ENCODE results near the gene HHIP. TPM values are rescaled to one million over a fixed set of nuclear protein-coding genes. Genes with fewer than 3 reads are reported as not detected.

Gene HHIP
- total RNA-seq, 4 donors from 2014 or later = 0.25 to 0.70 (median 0.28) TPM

GRCh38 chr4:144734522-144734921, 88.6 kb downstream of the HHIP start:
- no peak for DNase-seq
- Histone ChIP-seq H3K27me3 (no peaks in the 10 kb centered on the region), H3K27ac (no peak overlapping the region), H3K36me3 (no peaks in the 10 kb centered on the region), H3K4me3 (no peak overlapping the region), H3K4me1 (no peaks in the 10 kb centered on the region), H3K9me3 (no peaks in the 10 kb centered on the region)
- intact Hi-C loops (cut with DNase I; ENCODE audit: low total_unique reads) = no loop called here
- no peak for TF ChIP-seq POLR2A (IDR thresholded peaks at IDR 0.05)
- TF ChIP-seq, protein P1, sequence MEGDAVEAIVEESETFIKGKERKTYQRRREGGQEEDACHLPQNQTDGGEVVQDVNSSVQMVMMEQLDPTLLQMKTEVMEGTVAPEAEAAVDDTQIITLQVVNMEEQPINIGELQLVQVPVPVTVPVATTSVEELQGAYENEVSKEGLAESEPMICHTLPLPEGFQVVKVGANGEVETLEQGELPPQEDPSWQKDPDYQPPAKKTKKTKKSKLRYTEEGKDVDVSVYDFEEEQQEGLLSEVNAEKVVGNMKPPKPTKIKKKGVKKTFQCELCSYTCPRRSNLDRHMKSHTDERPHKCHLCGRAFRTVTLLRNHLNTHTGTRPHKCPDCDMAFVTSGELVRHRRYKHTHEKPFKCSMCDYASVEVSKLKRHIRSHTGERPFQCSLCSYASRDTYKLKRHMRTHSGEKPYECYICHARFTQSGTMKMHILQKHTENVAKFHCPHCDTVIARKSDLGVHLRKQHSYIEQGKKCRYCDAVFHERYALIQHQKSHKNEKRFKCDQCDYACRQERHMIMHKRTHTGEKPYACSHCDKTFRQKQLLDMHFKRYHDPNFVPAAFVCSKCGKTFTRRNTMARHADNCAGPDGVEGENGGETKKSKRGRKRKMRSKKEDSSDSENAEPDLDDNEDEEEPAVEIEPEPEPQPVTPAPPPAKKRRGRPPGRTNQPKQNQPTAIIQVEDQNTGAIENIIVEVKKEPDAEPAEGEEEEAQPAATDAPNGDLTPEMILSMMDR (IDR thresholded peaks at IDR 0.05 in 4 of 5, conservative IDR thresholded peaks at IDR 0.05 in 1 of 5) = no peak
- no peak for ATAC-seq
- in situ Hi-C loops (cut with MboI; ENCODE audit: low sequenced_read_pairs in 4 of 4) = no loop called here

DNA sequence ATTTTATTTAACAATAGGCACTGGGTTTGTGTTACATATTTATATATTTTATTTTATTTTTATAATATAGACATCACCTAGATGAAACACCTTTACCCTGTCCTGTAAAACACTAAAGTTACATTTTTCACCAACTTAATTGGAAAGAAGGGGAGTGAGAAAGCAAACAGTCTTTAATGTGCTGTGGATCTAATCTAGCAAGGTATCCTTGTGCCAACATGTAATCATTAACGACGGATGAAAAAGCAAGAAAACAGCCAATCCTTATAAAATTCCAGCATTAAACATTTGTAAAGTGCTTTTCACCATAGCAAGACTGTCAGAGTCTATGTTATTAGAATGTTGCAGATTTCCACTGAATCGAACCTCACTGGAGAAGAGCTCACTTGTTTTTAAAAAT, 92.7 kb downstream of the HHIP start:
- no peak for ATAC-seq
- TF ChIP-seq POLR2A (IDR thresholded peaks at IDR 0.05) = no peak
- TF ChIP-seq, protein P1 (IDR thresholded peaks at IDR 0.05 in 4 of 5, conservative IDR thresholded peaks at IDR 0.05 in 1 of 5) = no peak
- DNase-seq = no peak
- H3K4me1 ChIP-seq = no peaks in the 10 kb centered on the region
- no peaks in the 10 kb centered on the region for H3K9me3 ChIP-seq
- intact Hi-C loops (cut with DNase I; ENCODE audit: low total_unique reads) (no loop called here), in situ Hi-C loops (cut with MboI; ENCODE audit: low sequenced_read_pairs in 4 of 4) (no loop called here)
- H3K36me3 ChIP-seq = no peaks in the 10 kb centered on the region
- H3K4me3 ChIP-seq = no peak overlapping the region
- no peaks in the 10 kb centered on the region for H3K27me3 ChIP-seq
- no peak overlapping the region for H3K27ac ChIP-seq

DNA sequence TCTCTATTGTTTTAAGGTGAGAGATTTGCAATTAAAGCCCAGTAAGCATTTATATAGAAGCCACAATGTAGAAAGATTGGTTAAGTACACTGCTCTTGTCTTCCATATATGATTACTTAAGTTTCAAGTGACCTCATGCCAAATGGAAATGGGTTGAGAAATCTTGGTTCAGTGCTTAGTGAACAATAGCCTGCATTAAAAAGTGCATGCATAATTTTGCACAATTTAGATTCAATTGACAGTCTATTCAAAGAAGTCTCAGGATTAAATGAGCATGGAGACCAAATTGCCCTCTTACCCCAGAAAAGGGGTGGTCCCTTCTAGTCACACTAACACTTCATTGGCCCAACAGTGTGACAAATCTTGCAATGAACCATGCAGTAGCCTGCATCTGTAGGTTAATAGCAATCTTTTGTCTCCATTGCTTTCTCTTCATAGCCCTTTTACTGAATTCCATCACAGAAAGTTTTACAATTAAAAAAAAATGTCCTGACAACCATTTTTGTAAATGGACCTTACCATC, 93.6 kb downstream of the HHIP start:
- Histone ChIP-seq H3K4me1 (no peaks in the 10 kb centered on the region), H3K27ac (no peak overlapping the region), H3K4me3 (no peak overlapping the region), H3K36me3 (no peaks in the 10 kb centered on the region), H3K27me3 (no peaks in the 10 kb centered on the region), H3K9me3 (no peaks in the 10 kb centered on the region)
- ATAC-seq (no peak), DNase-seq (no peak)
- in situ Hi-C loops (cut with MboI; ENCODE audit: low sequenced_read_pairs in 4 of 4) (no loop called here), intact Hi-C loops (cut with DNase I; ENCODE audit: low total_unique reads) (no loop called here)
- TF ChIP-seq, protein P1 (IDR thresholded peaks at IDR 0.05 in 4 of 5, conservative IDR thresholded peaks at IDR 0.05 in 1 of 5) = no peak
- no peak for TF ChIP-seq POLR2A (IDR thresholded peaks at IDR 0.05)

- intact Hi-C loops (cut with DNase I; ENCODE audit: low total_unique reads) (no loop called here), in situ Hi-C loops (cut with MboI; ENCODE audit: low sequenced_read_pairs in 4 of 4) (no loop called here)
- no peak overlapping the region for H3K27ac ChIP-seq
- H3K4me3 ChIP-seq = no peak overlapping the region
- ATAC-seq = no peak
- no peaks in the 10 kb centered on the region for H3K27me3 ChIP-seq
- TF ChIP-seq, protein P1 (IDR thresholded peaks at IDR 0.05 in 4 of 5, conservative IDR thresholded peaks at IDR 0.05 in 1 of 5) = no peak
- TF ChIP-seq POLR2A (IDR thresholded peaks at IDR 0.05) = no peak
- no peak for DNase-seq
- H3K36me3 ChIP-seq = no peaks in the 10 kb centered on the region
- H3K9me3 ChIP-seq = no peaks in the 10 kb centered on the region
- H3K4me1 ChIP-seq = no peaks in the 10 kb centered on the region
These were observed 94.4 kb downstream of the HHIP start for GRCh38 chr4:144740316-144740715.
